CD14-positive monocyte (primary cell): ENCODE results near the gene FAM110A. TPM values are rescaled to one million over a fixed set of nuclear protein-coding genes. Genes with fewer than 3 reads are reported as not detected.
A peak's percentile ranks its signal among the peaks of the same experiment; 100 is the strongest.

ENCODE experiments used
- DNase-seq, 3 donors: peaks; one replicate each; pipeline ENCODE4 v3.0.0-alpha.2; 2011 to 2022
- H2AFZ ChIP-seq: 2 replicates; pipeline ENCODE4 v1.6.0; 2012; ENCODE audit warnings: mild to moderate bottlenecking, low read depth, low read length, inconsistent platforms; ENCODE audit not compliant: insufficient read depth, poor library complexity, severe bottlenecking
- H3K27ac ChIP-seq, 2 donors: 1 replicate in 1 of 2; 2 replicates in 1 of 2; pipeline ENCODE4 v1.5.1; 2012 to 2013; ENCODE audit warnings: low read length in 2 of 2, control low read depth in 1 of 2, inconsistent platforms in 1 of 2, low read depth in 1 of 2, mild to moderate bottlenecking in 1 of 2
- H3K27me3 ChIP-seq, 2 donors: one replicate each; pipeline versions ENCODE4 v1.6.0 to v1.6.1; 2011 to 2013; ENCODE audit warnings: low read length in 2 of 2; ENCODE audit not compliant: control insufficient read depth in 2 of 2, insufficient read depth in 2 of 2
- H3K36me3 ChIP-seq, 2 donors: replicated peaks in 1 of 2; 1 replicate in 1 of 2; 2 replicates in 1 of 2; pipeline versions ENCODE4 v1.5.1 to v1.6.1; 2012 to 2013; ENCODE audit warnings: low read length in 2 of 2, control low read depth in 1 of 2, inconsistent platforms in 1 of 2, mild to moderate bottlenecking in 1 of 2; ENCODE audit not compliant: insufficient read depth in 2 of 2, control insufficient read depth in 1 of 2
- H3K4me1 ChIP-seq, 2 donors: 1 replicate in 1 of 2; 2 replicates in 1 of 2; pipeline versions ENCODE4 v1.5.1 to v1.6.1; 2012 to 2013; ENCODE audit warnings: low read length in 2 of 2, control low read depth in 1 of 2, inconsistent platforms in 1 of 2, mild to moderate bottlenecking in 1 of 2, moderate library complexity in 1 of 2; ENCODE audit not compliant: insufficient read depth in 2 of 2, control insufficient read depth in 1 of 2
- H3K4me2 ChIP-seq: replicated peaks from 2 replicates; pipeline ENCODE3; 2012; ENCODE audit warnings: low read length, moderate library complexity, mild to moderate bottlenecking; ENCODE audit not compliant: poor library complexity, severe bottlenecking; ENCODE audit errors: extremely low read depth
- H3K4me3 ChIP-seq, 3 experiments: fragments of 200-600 bp in 1 of 3; sonication (generic) in 1 of 3; replicated peaks in 1 of 3; 1 replicate in 2 of 3; 2 replicates in 1 of 3; pipeline ENCODE4 v1.5.1; 2011 to 2013; ENCODE audit warnings: low read length in 3 of 3, mild to moderate bottlenecking in 3 of 3, control low read depth in 2 of 3, low read depth in 2 of 3, inconsistent platforms in 1 of 3, moderate library complexity in 1 of 3
- H3K79me2 ChIP-seq: 2 replicates; pipeline ENCODE4 v1.6.0; 2012; ENCODE audit warnings: mild to moderate bottlenecking, control low read depth, inconsistent platforms, low read length, moderate library complexity; ENCODE audit not compliant: insufficient read depth
- H3K9ac ChIP-seq: 2 replicates; pipeline ENCODE4 v1.6.0; 2017; ENCODE audit warnings: low read length, mild to moderate bottlenecking; ENCODE audit not compliant: insufficient read depth, poor library complexity, severe bottlenecking
- H3K9me3 ChIP-seq, 2 donors: replicated peaks in 1 of 2; 1 replicate in 1 of 2; 2 replicates in 1 of 2; pipeline versions ENCODE4 v1.5.1 to v1.6.1; 2012 to 2013; ENCODE audit warnings: low read length in 2 of 2, control low read depth in 1 of 2; ENCODE audit not compliant: control insufficient read depth in 1 of 2, insufficient read depth in 1 of 2
- H4K20me1 ChIP-seq: 2 replicates; pipeline ENCODE4 v1.6.0; 2012; ENCODE audit warnings: mild to moderate bottlenecking, low read length, control low read depth, moderate library complexity; ENCODE audit not compliant: insufficient read depth
- H3K27ac Mint-ChIP-seq, 7 donors: one replicate each; pipeline ENCODE4 v1.8.0; 2020; ENCODE audit warnings: mild to moderate bottlenecking in 7 of 7, mixed read lengths in 7 of 7, moderate library complexity in 6 of 7, inconsistent platforms in 2 of 7
- H3K27me3 Mint-ChIP-seq, 3 donors: one replicate each; pipeline ENCODE4 v1.8.0; 2021 to 2022; ENCODE audit warnings: low read depth in 3 of 3, mild to moderate bottlenecking in 3 of 3, mixed read lengths in 3 of 3, moderate library complexity in 3 of 3, inconsistent platforms in 1 of 3
- H3K36me3 Mint-ChIP-seq, 2 donors: one replicate each; pipeline ENCODE4 v1.8.0; 2020; ENCODE audit warnings: mixed read lengths in 2 of 2, inconsistent platforms in 1 of 2, mild to moderate bottlenecking in 1 of 2
- H3K4me1 Mint-ChIP-seq: one replicate; pipeline ENCODE4 v1.8.0; 2020; ENCODE audit warnings: mild to moderate bottlenecking, mixed read lengths
- H3K4me3 Mint-ChIP-seq, 2 donors: one replicate each; pipeline ENCODE4 v1.8.0; 2020; ENCODE audit warnings: mild to moderate bottlenecking in 2 of 2, mixed read lengths in 2 of 2, moderate library complexity in 1 of 2
- H3K9me3 Mint-ChIP-seq, 7 donors: one replicate each; pipeline ENCODE4 v1.8.0; 2020 to 2022; ENCODE audit warnings: mixed read lengths in 7 of 7, mild to moderate bottlenecking in 6 of 7, moderate library complexity in 6 of 7, inconsistent platforms in 2 of 7
- WGBS: methylation state at CpG from one replicate; pipeline ENCODE4 v1.1.5; 2013; ENCODE audit warnings: missing lambda C conversion rate; ENCODE audit not compliant: insufficient coverage; 5-methylcytosine and 5-hydroxymethylcytosine counted together
- intact Hi-C, 2 donors: fragments of 100-400 bp; cut with micrococcal nuclease; formaldehyde crosslinking; loops; one replicate each; pipeline versions ENCODE4 v1.15.0 to v1.15.1; 2023
- polyA minus RNA-seq: library from RNA; depleted of rRNA, polyadenylated mRNA; stranded (reverse); fragments of >200 nt; gene quantifications from 2 replicates; pipeline ENCODE4 v1.2.3, GENCODE V29; 2012
- polyA plus RNA-seq, 3 donors: library from polyadenylated mRNA; depleted of rRNA in 1 of 3; unstranded in 2 of 3; stranded (reverse) in 1 of 3; fragments of 300-500 nt in 2 of 3; fragments of >200 nt in 1 of 3; fragmentation: Illumina TruSeq in 2 of 3; gene quantifications; 1 replicate in 2 of 3; 2 replicates in 1 of 3; pipeline ENCODE4 v1.2.3, GENCODE V29; 2012 to 2021
- total RNA-seq, 12 experiments: library from RNA in 1 of 12; stranded (reverse) in 1 of 12; fragments of 120-200 nt in 1 of 12; gene quantifications; one replicate each; pipeline ENCODE4 v1.2.4 and lab custom pipeline; 2013 to 2026; ENCODE audit warnings: mixed read lengths in 6 of 12, inconsistent platforms in 1 of 12
- TF ChIP-seq, protein P1 (sequence below): fragments of 200-600 bp; IDR thresholded peaks from one replicate; pipeline ENCODE4 v1.8.0; 2022; ENCODE audit warnings: antibody characterized with exemption, mild to moderate bottlenecking

Gene FAM110A
- 22.7 TPM for total RNA-seq (2013)
- 10 to 100 TPM; 13.8 to 43.2 (median 27.8) TPM for polyA plus RNA-seq
- polyA minus RNA-seq: 32.4 and 43.7 TPM in 2 replicates
- total RNA-seq (lab: John Stamatoyannopoulos, UW): 17.9 to 70.4 (median 37.5) reads per million in 11 experiments

GRCh38 chr20:833450-834150 lies at the start of gene FAM110A:
TSS of gene FAM110A (plus strand) at chr20:833715. CDS start at chr20:844805, 11,090 bp downstream.
- DNase-seq: peak; percentile 97 to 98 (median 98)
- intact Hi-C loops: loop anchor here in 1 of 2 donors (10.0 kb wide), 1 partner anchor 179 kb away; the partner anchor contains the start of gene SRXN1
- under 1% methylated on average over 58 of the region's 64 CpGs for WGBS
- peaks cover 45% of the 10 kb centered on the region for H3K79me2 ChIP-seq
- H3K9ac ChIP-seq: peak within 1 kb of the TSS; percentile 98
- H3K4me2 ChIP-seq: peak within 1 kb of the TSS; percentile 99
- H3K27ac ChIP-seq: peak within 1 kb of the TSS; percentile 72 to 99
- H3K4me1 Mint-ChIP-seq: peaks cover 75% of the 10 kb centered on the region
- H4K20me1 ChIP-seq: peaks cover 27% of the 10 kb centered on the region
- H2AFZ ChIP-seq: peak within 1 kb of the TSS; percentile 71
- H3K27ac Mint-ChIP-seq: peak within 1 kb of the TSS; percentile 94 to 99 (median 97)
- TF ChIP-seq, protein P1, sequence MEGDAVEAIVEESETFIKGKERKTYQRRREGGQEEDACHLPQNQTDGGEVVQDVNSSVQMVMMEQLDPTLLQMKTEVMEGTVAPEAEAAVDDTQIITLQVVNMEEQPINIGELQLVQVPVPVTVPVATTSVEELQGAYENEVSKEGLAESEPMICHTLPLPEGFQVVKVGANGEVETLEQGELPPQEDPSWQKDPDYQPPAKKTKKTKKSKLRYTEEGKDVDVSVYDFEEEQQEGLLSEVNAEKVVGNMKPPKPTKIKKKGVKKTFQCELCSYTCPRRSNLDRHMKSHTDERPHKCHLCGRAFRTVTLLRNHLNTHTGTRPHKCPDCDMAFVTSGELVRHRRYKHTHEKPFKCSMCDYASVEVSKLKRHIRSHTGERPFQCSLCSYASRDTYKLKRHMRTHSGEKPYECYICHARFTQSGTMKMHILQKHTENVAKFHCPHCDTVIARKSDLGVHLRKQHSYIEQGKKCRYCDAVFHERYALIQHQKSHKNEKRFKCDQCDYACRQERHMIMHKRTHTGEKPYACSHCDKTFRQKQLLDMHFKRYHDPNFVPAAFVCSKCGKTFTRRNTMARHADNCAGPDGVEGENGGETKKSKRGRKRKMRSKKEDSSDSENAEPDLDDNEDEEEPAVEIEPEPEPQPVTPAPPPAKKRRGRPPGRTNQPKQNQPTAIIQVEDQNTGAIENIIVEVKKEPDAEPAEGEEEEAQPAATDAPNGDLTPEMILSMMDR: no peak
- H3K9me3 ChIP-seq: no peaks in the 10 kb centered on the region
- H3K36me3 ChIP-seq: no peaks in the 10 kb centered on the region
- peaks cover 0 to 2% (median 0%) of the 10 kb centered on the region in 3 donors for H3K27me3 Mint-ChIP-seq
- H3K9me3 Mint-ChIP-seq: peaks cover 0 to 5% (median 0%) of the 10 kb centered on the region in 7 donors
- H3K4me3 Mint-ChIP-seq: peak within 1 kb of the TSS; percentile 93 to 97
- H3K36me3 Mint-ChIP-seq: peaks cover 12 to 14% of the 10 kb centered on the region in 2 donors
- peaks cover 76 to 83% of the 10 kb centered on the region in 2 donors for H3K4me1 ChIP-seq
- no peaks in the 10 kb centered on the region for H3K27me3 ChIP-seq
- H3K4me3 ChIP-seq: peak within 1 kb of the TSS; percentile 73 to 97 (median 74)

DNA sequence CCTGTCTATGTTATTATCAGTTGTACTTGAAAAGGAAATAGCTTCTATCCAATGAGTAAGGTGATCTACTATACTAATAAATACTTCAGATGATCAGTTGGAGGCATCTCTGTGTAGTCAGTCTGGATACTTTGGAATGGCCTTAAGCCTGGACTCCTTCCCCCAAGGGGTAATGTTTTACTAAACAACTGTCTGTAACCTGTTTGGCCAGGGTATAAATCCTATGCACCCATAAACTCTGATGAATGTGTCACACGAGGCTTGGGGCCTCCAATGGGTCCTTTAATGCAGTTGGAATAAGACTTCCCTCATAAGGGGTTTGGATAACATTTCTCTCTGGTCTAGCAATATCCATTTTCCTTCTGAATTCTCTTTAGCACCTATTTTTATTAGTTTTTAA lies 45.7 kb upstream of the FAM110A start:
- no peaks in the 10 kb centered on the region for H3K36me3 ChIP-seq
- no peaks in the 10 kb centered on the region for H3K79me2 ChIP-seq
- no peaks in the 10 kb centered on the region for H3K36me3 Mint-ChIP-seq
- no peak overlapping the region for H3K4me3 Mint-ChIP-seq
- intact Hi-C loops: no loop called here
- H3K27ac Mint-ChIP-seq: no peak overlapping the region
- H3K4me3 ChIP-seq: no peak overlapping the region
- DNase-seq: no peak
- H3K27me3 ChIP-seq: peaks cover 0 to 2% of the 10 kb centered on the region in 2 donors
- H3K27ac ChIP-seq: no peak overlapping the region
- H4K20me1 ChIP-seq: no peaks in the 10 kb centered on the region
- peaks cover 13 to 22% of the 10 kb centered on the region in 2 donors for H3K9me3 ChIP-seq
- H3K27me3 Mint-ChIP-seq: peaks cover 3 to 15% (median 3%) of the 10 kb centered on the region in 3 donors
- H3K9me3 Mint-ChIP-seq: peaks cover 19 to 40% (median 32%) of the 10 kb centered on the region in 7 donors
- H2AFZ ChIP-seq: no peak overlapping the region
- no CpG with 5 or more reads among the region's 1 CpG for WGBS
- H3K4me1 ChIP-seq: no peaks in the 10 kb centered on the region
- no peak overlapping the region for H3K4me2 ChIP-seq
- no peak overlapping the region for H3K9ac ChIP-seq
- TF ChIP-seq, protein P1: no peak
- no peaks in the 10 kb centered on the region for H3K4me1 Mint-ChIP-seq
